Right atrium auricular region (tissue), 2 donors: ENCODE results near the gene LONP1. TPM values are rescaled to one million over a fixed set of nuclear protein-coding genes. Genes with fewer than 3 reads are reported as not detected.

Source experiments
- DNase-seq: peaks from one replicate; pipeline ENCODE4 v3.0.0-alpha.2; 2019; ENCODE audit warnings: low spot score
- H3K27ac ChIP-seq, 2 donors: fragments of 200-600 bp; sonication (generic); 1 replicate in 1 of 2; 2 replicates in 1 of 2; pipeline ENCODE4 v1.5.1; 2016 to 2019
- H3K27me3 ChIP-seq, 2 donors: fragments of 200-600 bp; sonication (generic); one replicate each; pipeline versions ENCODE4 v1.5.1 to v1.6.0; 2017 to 2019
- H3K36me3 ChIP-seq: fragments of 200-600 bp; sonication (generic); one replicate; pipeline ENCODE4 v1.5.1; 2016
- H3K4me1 ChIP-seq, 2 donors: fragments of 200-600 bp; sonication (generic); one replicate each; pipeline versions ENCODE4 v1.5.1 to v1.6.0; 2017 to 2019
- H3K4me3 ChIP-seq, 2 donors: fragments of 200-600 bp; sonication (generic); 1 replicate in 1 of 2; 2 replicates in 1 of 2; pipeline ENCODE4 v1.5.1; 2017 to 2019; ENCODE audit warnings: mild to moderate bottlenecking in 1 of 2, moderate library complexity in 1 of 2
- H3K9me3 ChIP-seq, 2 donors: fragments of 200-600 bp; sonication (generic); one replicate each; pipeline ENCODE4 v1.5.1; 2019
- CTCF ChIP-seq, 2 donors: fragments of 200-600 bp; sonication (generic); IDR thresholded peaks; one replicate each; pipeline ENCODE4 v1.5.1; 2019; ENCODE audit warnings: antibody characterized with exemption in 2 of 2
- total RNA-seq, 2 donors: library from RNA; depleted of rRNA; stranded (reverse); fragments of >200 nt; gene quantifications; one replicate each; pipeline ENCODE4 v1.1.0, GENCODE V29; 2016

Gene LONP1
- total RNA-seq, 2 donors from 2014 or later = 65.0 to 65.4 TPM

- Histone ChIP-seq H3K36me3 (peaks cover 58% of the 10 kb centered on the region), H3K9me3 (no peaks in the 10 kb centered on the region), H3K27me3 (no peaks in the 10 kb centered on the region), H3K27ac (no peak overlapping the region), H3K4me1 (peaks cover 0 to 6% of the 10 kb centered on the region in 2 donors), H3K4me3 (no peak overlapping the region)
- no peak for TF ChIP-seq CTCF (IDR thresholded peaks at IDR 0.05)
- no peak for DNase-seq
Measured at GRCh38 chr19:5643060-5643459, 76.9 kb downstream of the LONP1 start.

- no peaks in the 10 kb centered on the region for H3K27me3 ChIP-seq
- no peaks in the 10 kb centered on the region for H3K9me3 ChIP-seq
- no peak overlapping the region for H3K4me3 ChIP-seq
- peaks cover 50% of the 10 kb centered on the region for H3K36me3 ChIP-seq
- H3K27ac ChIP-seq = no peak overlapping the region
- no peak for DNase-seq
- peaks cover 0 to 13% of the 10 kb centered on the region in 2 donors for H3K4me1 ChIP-seq
- no peak for TF ChIP-seq CTCF (IDR thresholded peaks at IDR 0.05)
Measured at GRCh38 chr19:5642204-5642603, 77.7 kb downstream of the LONP1 start.

Other genes starting within 250 kb of the LONP1 start
- under 1 TPM in 1 of 2 donors, not detected in 1; 0.59 TPM for gene TINCR, start 152.2 kb downstream of the LONP1 start, total RNA-seq
- 10 to 100 TPM; 16.1 to 26.6 TPM for gene SAFB2, start 97.4 kb downstream of the LONP1 start, total RNA-seq
- 10 to 100 TPM; 31.9 to 32.7 TPM for gene SAFB, start 97.1 kb downstream of the LONP1 start, total RNA-seq
- gene MICOS13, start 39.6 kb downstream of the LONP1 start, total RNA-seq = 10 to 100 TPM; 87.7 to 98.8 TPM
- 10 to 100 TPM; 10.3 to 12.6 TPM for gene HSD11B1L, start 39.1 kb downstream of the LONP1 start, total RNA-seq
- 100 to 1,000 TPM; 222 to 483 TPM for gene RPL36, start 29.9 kb downstream of the LONP1 start, total RNA-seq
- not detected for gene CATSPERD, start 491 bp upstream of the LONP1 start, total RNA-seq
- under 1 TPM; 0.67 to 0.83 TPM for gene PRR22, start 64.6 kb upstream of the LONP1 start, total RNA-seq
- 10 to 100 TPM; 12.1 to 24.8 TPM for gene DUS3L, start 71.0 kb upstream of the LONP1 start, total RNA-seq
- 10 to 100 TPM; 20.9 to 33.7 TPM for gene NRTN, start 84.9 kb upstream of the LONP1 start, total RNA-seq
- gene FUT6, start 119.6 kb upstream of the LONP1 start, total RNA-seq = not detected
- not detected for gene FUT3, start 131.3 kb upstream of the LONP1 start, total RNA-seq
- gene FUT5, start 150.4 kb upstream of the LONP1 start, total RNA-seq = not detected
- 100 to 1,000 TPM; 368 to 648 TPM for gene NDUFA11, start 183.6 kb upstream of the LONP1 start, total RNA-seq
- gene VMAC, start 184.7 kb upstream of the LONP1 start, total RNA-seq = 1 to 10 TPM; 2.6 to 4.1 TPM
- gene CAPS, start 194.1 kb upstream of the LONP1 start, total RNA-seq = 1 to 10 TPM; 4.5 to 7.3 TPM